ENCODE measurements around the gene POLDIP3.

- TF ChIP-seq CTCF (IDR thresholded peaks at IDR 0.05): peak in 7 of 12 donors; percentile 14 to 41 (median 35)
- no peak for TF ChIP-seq POLR2A (IDR thresholded peaks at IDR 0.05)
These were observed 17.4 kb upstream of the POLDIP3 start for GRCh38 chr22:42632096-42632495.
